Measurements from ENCODE around the gene PRRX2.

- TF ChIP-seq CTCF (IDR thresholded peaks at IDR 0.05 in 4 of 5, conservative IDR thresholded peaks at IDR 0.05 in 1 of 5) (no peak), POLR2A (IDR thresholded peaks at IDR 0.05) (no peak)
Measured at GRCh38 chr9:129720181-129720864, 54.9 kb downstream of the PRRX2 start.

All from gastrocnemius medialis (tissue), 4 donors.